ENCODE measurements around the gene BIN2. TPM values are rescaled to one million over a fixed set of nuclear protein-coding genes. Genes with fewer than 3 reads are reported as not detected.

The BIN2 gene
- total and polyA plus RNA-seq, 10 of the 15 experiments (the other 5 are each of a cell fraction or from before 2014, with no cell fraction given): 8.6 to 42.9 (median 32.1) TPM

DNA sequence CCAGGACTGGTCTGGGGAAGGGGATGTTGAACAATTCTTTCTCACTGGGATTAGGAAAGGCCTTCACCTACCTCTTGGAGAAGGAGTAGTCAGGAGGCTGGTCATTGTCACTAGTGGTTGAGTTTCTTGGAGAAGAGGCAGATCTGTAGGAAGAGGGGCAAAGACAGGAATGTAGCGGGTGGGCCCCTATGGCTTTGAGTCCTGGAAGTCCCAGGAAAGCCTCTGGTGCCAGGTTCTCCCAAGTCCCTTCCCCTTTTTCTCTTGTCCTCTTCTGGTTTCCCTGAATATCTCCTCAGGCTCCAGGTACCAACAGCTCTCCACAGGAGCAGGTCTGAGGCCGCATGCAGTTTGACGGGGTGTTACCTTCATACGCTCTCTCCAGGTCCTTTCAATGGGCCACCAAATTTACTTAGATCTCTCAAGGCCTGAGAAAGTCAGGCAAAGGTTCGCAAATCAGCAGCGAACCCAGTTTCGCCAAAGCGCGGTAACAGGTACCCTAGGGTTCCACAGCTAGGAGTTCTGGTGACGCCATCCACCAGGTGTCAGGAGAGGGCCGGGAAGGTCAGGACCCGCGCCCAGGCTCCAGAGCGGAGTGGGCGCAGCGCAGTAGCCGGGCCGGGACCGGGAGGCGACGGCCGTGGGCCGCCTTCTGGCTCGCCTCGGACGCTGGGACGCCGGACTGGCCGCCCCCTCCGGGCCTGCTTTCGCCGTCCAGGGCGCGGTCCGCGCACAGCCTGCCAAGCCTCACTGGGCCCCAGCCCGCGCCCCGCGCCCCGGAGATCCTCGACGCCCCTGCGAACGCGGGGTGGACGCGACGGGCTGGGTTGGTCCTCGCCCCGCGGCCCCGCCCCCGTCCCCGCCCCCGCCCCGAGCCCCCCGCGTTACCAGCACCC, 54.6 kb downstream of the BIN2 start:
- DNase-seq (ENCODE audit: low read depth, low spot score) (no peak), FAIRE-seq (no peak), ATAC-seq (peak; percentile 27)
- Histone ChIP-seq H3K9ac (ENCODE audit: control insufficient read depth, insufficient read depth, low read length) (no peak overlapping the region), H3K36me3 (ENCODE audit: control insufficient read depth in 2 of 2, insufficient read depth in 2 of 2, low read length in 1 of 2) (no peaks in the 10 kb centered on the region), H3K27me3 (replicated peaks in 1 of 2; ENCODE audit: control insufficient read depth in 2 of 2, insufficient read depth in 2 of 2, low read length in 1 of 2) (peaks cover 1 to 6% of the 10 kb centered on the region in 2 experiments; a peak in 2 of 4 replicates), H3K4me1 (ENCODE audit: control insufficient read depth, insufficient read depth, low read length) (peaks cover 6% of the 10 kb centered on the region), H3K4me2 (ENCODE audit: control insufficient read depth, insufficient read depth) (peak overlapping the region; percentile 100), H3K79me2 (ENCODE audit: control insufficient read depth, insufficient read depth, low read length) (no peaks in the 10 kb centered on the region), H2AFZ (ENCODE audit: control insufficient read depth, low read depth, low read length) (peak overlapping the region; percentile 44), H3K27ac (ENCODE audit: control insufficient read depth, insufficient read depth) (no peak overlapping the region), H3K9me3 (replicated peaks; ENCODE audit: control insufficient read depth, insufficient read depth, low read length) (no peaks in the 10 kb centered on the region), H3K4me3 (no peak overlapping the region), H4K20me1 (ENCODE audit: control insufficient read depth, insufficient read depth) (no peaks in the 10 kb centered on the region)
- POLR2A ChIA-PET: interaction anchor here (0.8 kb wide), 1 partner anchor 71 kb away, joined by 3 read pairs; no protein-coding TSS in a partner anchor
- intact Hi-C loops (cut with micrococcal nuclease; ENCODE audit: unreplicated experiment) (loop anchor here (1.0 to 10.0 kb wide), 2 partner anchors 72 to 255 kb away; no protein-coding TSS in a partner anchor), in situ Hi-C loops (cut with MboI) (loop anchor here (5.0 kb wide), 1 partner anchor 73 kb away; no protein-coding TSS in a partner anchor)
- WGBS (ENCODE audit: insufficient coverage, insufficient replicate concordance, low lambda C conversion rate, missing lambda C conversion rate): 15% methylated on average over 29 of the region's 59 CpGs
- SMC1A ChIA-PET (ENCODE audit: uncharacterized antibody, unreplicated experiment): interaction anchor here (0.9 to 6.9 kb wide), 5 partner anchors 49 to 71 kb away, joined by 4 to 67 read pairs (median 8); no protein-coding TSS in a partner anchor
- no TSS peak for BruUV-seq (replicated peaks)
- CTCF ChIA-PET: interaction anchor here (1.5 to 6.1 kb wide), 3 partner anchors 17 to 71 kb away, joined by 4 to 92 read pairs (median 9); partner anchors contain the start of gene DAZAP2
- RAD21 ChIA-PET (ENCODE audit: unreplicated experiment): interaction anchor here (1.0 to 2.6 kb wide), 2 partner anchors 53 to 71 kb away, joined by 3 to 49 read pairs; no protein-coding TSS in a partner anchor
- TF ChIP-seq, protein P1, sequence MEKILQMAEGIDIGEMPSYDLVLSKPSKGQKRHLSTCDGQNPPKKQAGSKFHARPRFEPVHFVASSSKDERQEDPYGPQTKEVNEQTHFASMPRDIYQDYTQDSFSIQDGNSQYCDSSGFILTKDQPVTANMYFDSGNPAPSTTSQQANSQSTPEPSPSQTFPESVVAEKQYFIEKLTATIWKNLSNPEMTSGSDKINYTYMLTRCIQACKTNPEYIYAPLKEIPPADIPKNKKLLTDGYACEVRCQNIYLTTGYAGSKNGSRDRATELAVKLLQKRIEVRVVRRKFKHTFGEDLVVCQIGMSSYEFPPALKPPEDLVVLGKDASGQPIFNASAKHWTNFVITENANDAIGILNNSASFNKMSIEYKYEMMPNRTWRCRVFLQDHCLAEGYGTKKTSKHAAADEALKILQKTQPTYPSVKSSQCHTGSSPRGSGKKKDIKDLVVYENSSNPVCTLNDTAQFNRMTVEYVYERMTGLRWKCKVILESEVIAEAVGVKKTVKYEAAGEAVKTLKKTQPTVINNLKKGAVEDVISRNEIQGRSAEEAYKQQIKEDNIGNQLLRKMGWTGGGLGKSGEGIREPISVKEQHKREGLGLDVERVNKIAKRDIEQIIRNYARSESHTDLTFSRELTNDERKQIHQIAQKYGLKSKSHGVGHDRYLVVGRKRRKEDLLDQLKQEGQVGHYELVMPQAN (conservative IDR thresholded peaks at IDR 0.05): no peak
- TF ChIP-seq, protein P2, sequence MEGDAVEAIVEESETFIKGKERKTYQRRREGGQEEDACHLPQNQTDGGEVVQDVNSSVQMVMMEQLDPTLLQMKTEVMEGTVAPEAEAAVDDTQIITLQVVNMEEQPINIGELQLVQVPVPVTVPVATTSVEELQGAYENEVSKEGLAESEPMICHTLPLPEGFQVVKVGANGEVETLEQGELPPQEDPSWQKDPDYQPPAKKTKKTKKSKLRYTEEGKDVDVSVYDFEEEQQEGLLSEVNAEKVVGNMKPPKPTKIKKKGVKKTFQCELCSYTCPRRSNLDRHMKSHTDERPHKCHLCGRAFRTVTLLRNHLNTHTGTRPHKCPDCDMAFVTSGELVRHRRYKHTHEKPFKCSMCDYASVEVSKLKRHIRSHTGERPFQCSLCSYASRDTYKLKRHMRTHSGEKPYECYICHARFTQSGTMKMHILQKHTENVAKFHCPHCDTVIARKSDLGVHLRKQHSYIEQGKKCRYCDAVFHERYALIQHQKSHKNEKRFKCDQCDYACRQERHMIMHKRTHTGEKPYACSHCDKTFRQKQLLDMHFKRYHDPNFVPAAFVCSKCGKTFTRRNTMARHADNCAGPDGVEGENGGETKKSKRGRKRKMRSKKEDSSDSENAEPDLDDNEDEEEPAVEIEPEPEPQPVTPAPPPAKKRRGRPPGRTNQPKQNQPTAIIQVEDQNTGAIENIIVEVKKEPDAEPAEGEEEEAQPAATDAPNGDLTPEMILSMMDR (IDR thresholded peaks at IDR 0.05 in 2 of 3, conservative IDR thresholded peaks at IDR 0.05 in 1 of 3; ENCODE audit: control insufficient read depth in 2 of 3, extremely low read depth in 1 of 3, insufficient read depth in 1 of 3, low read depth in 3 of 3, low read length in 3 of 3): peak; percentile 30 to 52 (median 36); a peak in 5 of 6 replicates
- TF ChIP-seq, protein P3, sequence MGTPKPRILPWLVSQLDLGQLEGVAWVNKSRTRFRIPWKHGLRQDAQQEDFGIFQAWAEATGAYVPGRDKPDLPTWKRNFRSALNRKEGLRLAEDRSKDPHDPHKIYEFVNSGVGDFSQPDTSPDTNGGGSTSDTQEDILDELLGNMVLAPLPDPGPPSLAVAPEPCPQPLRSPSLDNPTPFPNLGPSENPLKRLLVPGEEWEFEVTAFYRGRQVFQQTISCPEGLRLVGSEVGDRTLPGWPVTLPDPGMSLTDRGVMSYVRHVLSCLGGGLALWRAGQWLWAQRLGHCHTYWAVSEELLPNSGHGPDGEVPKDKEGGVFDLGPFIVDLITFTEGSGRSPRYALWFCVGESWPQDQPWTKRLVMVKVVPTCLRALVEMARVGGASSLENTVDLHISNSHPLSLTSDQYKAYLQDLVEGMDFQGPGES (IDR thresholded peaks at IDR 0.05): no peak
- TF ChIP-seq NFYB (IDR thresholded peaks at IDR 0.05; ENCODE audit: insufficient read depth, low read depth, low read length): no peak
- no peak for TF ChIP-seq LARP7 (IDR thresholded peaks at IDR 0.05)
- no peak for TF ChIP-seq ZNF384 (IDR thresholded peaks at IDR 0.05; ENCODE audit: borderline replicate concordance, low read depth, low read length)
- TF ChIP-seq SMC3 (IDR thresholded peaks at IDR 0.05; ENCODE audit: borderline replicate concordance, low read length): peak; percentile 57; the same call in 1 of the 2 replicates
- TF ChIP-seq STAT1 (conservative IDR thresholded peaks at IDR 0.05): no peak
- peak; percentile 59; the same call in 1 of the 2 replicates for TF ChIP-seq RAD21 (IDR thresholded peaks at IDR 0.05; ENCODE audit: insufficient read depth, low read depth, low read length)
- TF ChIP-seq MEF2B (IDR thresholded peaks at IDR 0.05; ENCODE audit: partially characterized antibody, poor library complexity, severe bottlenecking): no peak
- TF ChIP-seq YY1 (IDR thresholded peaks at IDR 0.05; ENCODE audit: low read depth, low read length): 0 out of 2 replicates have a peak, but pooled peaks have one; percentile 26
- TF ChIP-seq ZNF207 (IDR thresholded peaks at IDR 0.05; ENCODE audit: borderline replicate concordance): no peak
- no peak for TF ChIP-seq EZH2 (IDR thresholded peaks at IDR 0.05; ENCODE audit: borderline replicate concordance, control insufficient read depth, low read depth, low read length)
- no peak for TF ChIP-seq HDGF (IDR thresholded peaks at IDR 0.05)
- no peak for TF ChIP-seq CHD1 (IDR thresholded peaks at IDR 0.05; ENCODE audit: low read depth, low read length)
- TF ChIP-seq IKZF1 (conservative IDR thresholded peaks at IDR 0.05): 0 out of 2 replicates have a peak, but pooled peaks have one; percentile 26
- 0 out of 2 replicates have a peak, but pooled peaks have one; percentile 13 for TF ChIP-seq GATAD2B (conservative IDR thresholded peaks at IDR 0.05; ENCODE audit: low read depth)
